ENCODE results near the gene CTSE. TPM values are rescaled to one million over a fixed set of nuclear protein-coding genes. Genes with fewer than 3 reads are reported as not detected.

The CTSE gene
- total RNA-seq, 1 donor from 2014 or later: 5.6 TPM

DNA sequence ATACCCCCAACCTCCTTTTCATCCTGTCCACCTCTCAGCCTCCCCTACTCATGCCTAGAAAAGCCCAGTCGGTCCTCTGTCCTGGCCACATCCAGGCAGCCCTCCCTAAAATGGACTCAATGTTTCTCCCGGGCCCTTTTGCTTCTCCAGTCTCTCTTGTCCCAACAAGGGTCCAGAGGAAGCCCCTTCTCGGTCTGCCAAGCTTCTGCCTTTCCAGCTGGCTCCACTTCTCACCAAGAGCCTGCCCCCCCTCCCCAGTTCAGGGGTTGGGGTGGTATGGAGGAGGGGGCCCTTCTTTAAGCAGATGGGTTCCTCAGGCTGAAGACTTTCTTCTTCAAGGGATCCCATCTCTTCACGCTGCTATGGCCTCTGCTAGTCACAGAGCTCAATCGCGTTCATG lies 44.4 kb downstream of the CTSE start:
- TF ChIP-seq, protein P1, sequence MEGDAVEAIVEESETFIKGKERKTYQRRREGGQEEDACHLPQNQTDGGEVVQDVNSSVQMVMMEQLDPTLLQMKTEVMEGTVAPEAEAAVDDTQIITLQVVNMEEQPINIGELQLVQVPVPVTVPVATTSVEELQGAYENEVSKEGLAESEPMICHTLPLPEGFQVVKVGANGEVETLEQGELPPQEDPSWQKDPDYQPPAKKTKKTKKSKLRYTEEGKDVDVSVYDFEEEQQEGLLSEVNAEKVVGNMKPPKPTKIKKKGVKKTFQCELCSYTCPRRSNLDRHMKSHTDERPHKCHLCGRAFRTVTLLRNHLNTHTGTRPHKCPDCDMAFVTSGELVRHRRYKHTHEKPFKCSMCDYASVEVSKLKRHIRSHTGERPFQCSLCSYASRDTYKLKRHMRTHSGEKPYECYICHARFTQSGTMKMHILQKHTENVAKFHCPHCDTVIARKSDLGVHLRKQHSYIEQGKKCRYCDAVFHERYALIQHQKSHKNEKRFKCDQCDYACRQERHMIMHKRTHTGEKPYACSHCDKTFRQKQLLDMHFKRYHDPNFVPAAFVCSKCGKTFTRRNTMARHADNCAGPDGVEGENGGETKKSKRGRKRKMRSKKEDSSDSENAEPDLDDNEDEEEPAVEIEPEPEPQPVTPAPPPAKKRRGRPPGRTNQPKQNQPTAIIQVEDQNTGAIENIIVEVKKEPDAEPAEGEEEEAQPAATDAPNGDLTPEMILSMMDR (IDR thresholded peaks at IDR 0.05; ENCODE audit: unreplicated experiment): no peak
- DNase-seq (ENCODE audit: low spot score, unreplicated experiment): no peak
- no peak overlapping the region for H3K4me3 Mint-ChIP-seq (ENCODE audit: low read depth)
- H3K36me3 Mint-ChIP-seq (ENCODE audit: insufficient read depth): no peaks in the 10 kb centered on the region
- H3K9me3 Mint-ChIP-seq (ENCODE audit: low read depth): peaks cover 6% of the 10 kb centered on the region
- H3K27ac Mint-ChIP-seq: no peak overlapping the region
- H3K27me3 Mint-ChIP-seq: peaks cover 3% of the 10 kb centered on the region
- peaks cover 12% of the 10 kb centered on the region for H3K4me1 Mint-ChIP-seq (ENCODE audit: low read depth)

DNA sequence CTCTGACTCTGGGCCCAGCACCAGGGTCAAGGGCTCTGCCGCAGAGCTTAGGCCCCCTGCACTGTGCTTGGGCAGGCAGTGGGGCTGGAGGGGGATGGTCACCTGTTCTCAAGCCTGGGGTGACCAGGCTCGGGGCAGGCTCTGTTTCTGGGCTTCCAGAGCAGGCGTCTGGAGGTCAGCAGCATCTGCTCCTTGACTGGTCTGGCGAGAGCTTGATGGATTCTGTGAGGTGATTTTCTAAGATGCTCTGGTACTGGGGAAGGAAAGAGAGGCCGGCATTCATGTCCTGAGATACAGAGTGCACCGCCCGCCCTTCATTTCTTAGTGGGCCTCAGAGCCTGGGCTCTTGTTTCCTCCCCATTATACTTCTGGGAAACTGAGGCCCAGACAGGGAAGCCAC lies 45.0 kb downstream of the CTSE start:
- no peak for DNase-seq (ENCODE audit: low spot score, unreplicated experiment)
- peaks cover 3% of the 10 kb centered on the region for H3K27me3 Mint-ChIP-seq
- peaks cover 8% of the 10 kb centered on the region for H3K4me1 Mint-ChIP-seq (ENCODE audit: low read depth)
- no peaks in the 10 kb centered on the region for H3K36me3 Mint-ChIP-seq (ENCODE audit: insufficient read depth)
- H3K27ac Mint-ChIP-seq: no peak overlapping the region
- H3K9me3 Mint-ChIP-seq (ENCODE audit: low read depth): peaks cover 6% of the 10 kb centered on the region
- TF ChIP-seq, protein P1 (IDR thresholded peaks at IDR 0.05; ENCODE audit: unreplicated experiment): no peak
- no peak overlapping the region for H3K4me3 Mint-ChIP-seq (ENCODE audit: low read depth)

DNA sequence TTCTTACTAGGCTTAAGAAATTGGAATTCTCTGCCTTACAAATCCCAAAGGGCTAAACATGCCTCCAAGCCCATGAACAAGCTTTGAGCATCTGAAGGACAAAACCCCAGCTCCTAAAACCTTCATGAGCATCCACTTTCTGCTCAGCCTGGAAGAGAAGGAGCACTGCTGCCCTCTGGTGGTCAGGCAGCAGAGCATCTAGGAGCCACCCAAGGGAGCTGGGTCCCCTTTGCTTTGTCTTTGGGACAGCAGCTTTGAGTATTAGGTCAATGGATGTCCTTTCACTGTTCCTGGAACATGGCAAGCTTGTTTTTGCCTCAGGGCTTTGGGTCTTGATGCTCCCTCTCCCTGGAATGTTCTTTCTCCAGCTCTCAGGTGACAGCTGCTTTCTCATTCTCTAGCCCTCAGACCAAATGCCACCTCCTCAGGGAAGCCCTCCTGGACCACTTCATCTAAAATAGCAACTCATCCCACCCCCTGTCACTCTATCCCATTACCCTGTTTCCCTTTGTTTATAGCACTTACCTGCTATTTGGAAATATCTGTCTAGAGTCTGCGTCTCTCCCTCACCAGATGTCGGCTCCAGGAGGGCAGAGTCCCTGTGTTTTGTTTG lies 46.2 kb downstream of the CTSE start:
- peaks cover 8% of the 10 kb centered on the region for H3K4me1 Mint-ChIP-seq (ENCODE audit: low read depth)
- peaks cover 6% of the 10 kb centered on the region for H3K9me3 Mint-ChIP-seq (ENCODE audit: low read depth)
- peaks cover 3% of the 10 kb centered on the region for H3K27me3 Mint-ChIP-seq
- no peak overlapping the region for H3K4me3 Mint-ChIP-seq (ENCODE audit: low read depth)
- DNase-seq (ENCODE audit: low spot score, unreplicated experiment): peak; percentile 70
- H3K27ac Mint-ChIP-seq: no peak overlapping the region
- TF ChIP-seq, protein P1 (IDR thresholded peaks at IDR 0.05; ENCODE audit: unreplicated experiment): peak; percentile 99
- H3K36me3 Mint-ChIP-seq (ENCODE audit: insufficient read depth): no peaks in the 10 kb centered on the region

DNA sequence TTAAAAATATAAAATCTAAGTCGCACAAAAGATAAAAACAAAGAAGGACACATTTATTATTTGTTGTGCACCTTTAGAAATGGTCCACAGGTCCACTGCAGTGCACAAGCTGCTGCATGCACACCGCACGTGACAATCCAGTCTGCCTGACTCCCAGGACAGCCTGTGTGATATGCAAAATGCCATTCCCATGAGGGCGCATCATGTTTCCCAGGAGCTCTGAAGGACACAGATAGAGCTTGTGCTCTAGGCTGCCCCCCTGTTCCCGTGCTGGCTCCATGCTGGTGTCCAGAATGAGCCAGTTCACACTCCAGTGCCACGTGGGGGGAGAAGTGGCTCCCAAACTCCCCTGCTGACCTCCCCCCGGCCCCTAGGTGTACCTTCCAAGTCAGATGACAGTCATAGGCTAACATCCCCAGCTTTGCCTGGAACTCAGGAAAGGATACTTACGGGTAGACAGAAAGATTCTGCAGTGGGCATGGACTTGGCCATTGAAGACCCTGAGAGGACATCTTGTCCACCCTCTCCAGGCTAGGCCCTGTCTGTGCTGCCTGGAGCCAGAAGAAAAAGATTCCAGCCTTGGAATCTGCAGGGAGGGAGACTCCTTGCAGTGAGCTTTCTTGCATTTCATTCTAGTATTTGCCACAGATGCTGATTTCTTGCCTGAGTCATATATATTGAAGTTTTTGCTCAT lies 46.8 kb downstream of the CTSE start:
- Mint-ChIP-seq H3K9me3 (ENCODE audit: low read depth) (peaks cover under 1% of the 10 kb centered on the region), H3K4me1 (ENCODE audit: low read depth) (peaks cover 8% of the 10 kb centered on the region), H3K4me3 (ENCODE audit: low read depth) (no peak overlapping the region), H3K36me3 (ENCODE audit: insufficient read depth) (no peaks in the 10 kb centered on the region), H3K27me3 (no peaks in the 10 kb centered on the region), H3K27ac (no peak overlapping the region)
- DNase-seq (ENCODE audit: low spot score, unreplicated experiment): no peak
- TF ChIP-seq, protein P1 (IDR thresholded peaks at IDR 0.05; ENCODE audit: unreplicated experiment): no peak

DNA sequence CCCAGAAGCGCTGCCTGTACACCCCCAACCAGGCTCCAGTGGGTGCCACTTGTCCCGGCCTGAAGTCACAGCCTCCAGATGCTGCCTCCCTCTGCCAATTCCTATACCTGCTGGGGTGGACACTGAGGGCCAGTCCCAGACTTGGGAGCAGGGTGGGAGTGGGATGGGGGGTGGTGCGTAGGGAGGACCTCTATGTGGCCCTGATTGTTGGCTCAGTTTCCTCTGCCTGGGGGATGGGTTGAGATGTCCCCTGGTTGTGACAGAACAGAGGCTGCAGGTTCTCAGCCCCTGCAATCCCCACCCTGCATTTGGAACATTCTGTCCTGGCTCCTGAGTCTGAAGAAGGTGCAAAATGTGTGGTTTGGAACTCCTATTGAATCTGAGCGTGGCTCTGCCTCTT lies 47.7 kb downstream of the CTSE start:
- TF ChIP-seq, protein P1 (IDR thresholded peaks at IDR 0.05; ENCODE audit: unreplicated experiment): no peak
- Mint-ChIP-seq H3K36me3 (ENCODE audit: insufficient read depth) (no peaks in the 10 kb centered on the region), H3K4me1 (ENCODE audit: low read depth) (peaks cover 8% of the 10 kb centered on the region), H3K9me3 (ENCODE audit: low read depth) (no peaks in the 10 kb centered on the region), H3K27me3 (no peaks in the 10 kb centered on the region), H3K4me3 (ENCODE audit: low read depth) (no peak overlapping the region), H3K27ac (no peak overlapping the region)
- no peak for DNase-seq (ENCODE audit: low spot score, unreplicated experiment)
